Ovary (tissue), 3 donors: ENCODE results near the gene GJB6.

Experiments
- POLR2A ChIP-seq: fragments of 450-650 bp; IDR thresholded peaks from one replicate; pipeline ENCODE4 v1.6.1; 2017; ENCODE audit warnings: antibody characterized with exemption, mild to moderate bottlenecking, moderate library complexity
- TF ChIP-seq, protein P1 (sequence below), 3 donors: fragments of 450-650 bp in 2 of 3; fragments of 200-600 bp in 1 of 3; IDR thresholded peaks; one replicate each; pipeline versions ENCODE4 v1.5.1 to v1.8.0; 2016 to 2022; ENCODE audit warnings: antibody characterized with exemption in 3 of 3, mild to moderate bottlenecking in 1 of 3
- donor health status: DM: no; HTN: no; CAD: no.

DNA sequence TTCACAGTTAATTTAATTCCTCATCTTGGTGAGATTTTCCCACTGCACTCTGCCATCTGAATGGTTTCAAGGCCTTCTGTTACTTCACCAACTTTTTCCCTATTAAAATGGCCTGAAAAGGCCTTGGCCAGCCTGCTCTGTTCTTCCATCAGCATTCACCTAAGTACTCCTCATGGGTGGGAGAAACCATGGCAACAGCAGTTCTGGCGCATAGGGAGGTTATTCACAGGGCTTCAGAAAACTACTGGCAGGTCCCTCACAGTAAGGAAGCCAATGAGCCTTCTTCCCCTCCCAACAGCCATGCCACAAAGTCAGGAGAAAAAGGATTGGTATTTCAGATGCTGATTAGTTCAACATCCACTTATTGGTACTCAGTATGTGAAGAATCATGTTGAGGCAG is 22.2 kb downstream of the GJB6 start:
- TF ChIP-seq POLR2A = no peak
- TF ChIP-seq, protein P1, sequence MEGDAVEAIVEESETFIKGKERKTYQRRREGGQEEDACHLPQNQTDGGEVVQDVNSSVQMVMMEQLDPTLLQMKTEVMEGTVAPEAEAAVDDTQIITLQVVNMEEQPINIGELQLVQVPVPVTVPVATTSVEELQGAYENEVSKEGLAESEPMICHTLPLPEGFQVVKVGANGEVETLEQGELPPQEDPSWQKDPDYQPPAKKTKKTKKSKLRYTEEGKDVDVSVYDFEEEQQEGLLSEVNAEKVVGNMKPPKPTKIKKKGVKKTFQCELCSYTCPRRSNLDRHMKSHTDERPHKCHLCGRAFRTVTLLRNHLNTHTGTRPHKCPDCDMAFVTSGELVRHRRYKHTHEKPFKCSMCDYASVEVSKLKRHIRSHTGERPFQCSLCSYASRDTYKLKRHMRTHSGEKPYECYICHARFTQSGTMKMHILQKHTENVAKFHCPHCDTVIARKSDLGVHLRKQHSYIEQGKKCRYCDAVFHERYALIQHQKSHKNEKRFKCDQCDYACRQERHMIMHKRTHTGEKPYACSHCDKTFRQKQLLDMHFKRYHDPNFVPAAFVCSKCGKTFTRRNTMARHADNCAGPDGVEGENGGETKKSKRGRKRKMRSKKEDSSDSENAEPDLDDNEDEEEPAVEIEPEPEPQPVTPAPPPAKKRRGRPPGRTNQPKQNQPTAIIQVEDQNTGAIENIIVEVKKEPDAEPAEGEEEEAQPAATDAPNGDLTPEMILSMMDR (IDR thresholded peaks at IDR 0.05) = no peak
